GM12878 (cell line): ENCODE data around the gene NTN3. TPM values are rescaled to one million over a fixed set of nuclear protein-coding genes. Genes with fewer than 3 reads are reported as not detected.

Experiments
- ATAC-seq: fragments of 200-7000 bp; cut with Tn5 transposase; 3 replicates; pipeline ENCODE4 v1.9.1; 2020; ENCODE audit warnings: mild to moderate bottlenecking, moderate library complexity
- BruUV-seq: library from RNA; stranded (reverse); fragments of 400-500 nt; replicated peaks from 2 replicates; lab custom pipeline; 2021; lab: Mats Ljungman, UMichigan
- CTCF ChIA-PET: fragments of 300-600 bp; sonication (Branson Sonifier 250); formaldehyde crosslinking; extraction: SDS; loops from one replicate; lab custom pipeline; 2021; ENCODE audit warnings: inconsistent platforms; lab: Yijun Ruan, JAX
- POLR2A ChIA-PET: fragments of 350-600 bp; formaldehyde crosslinking; extraction: SDS; loops from one replicate; lab custom pipeline; 2021; ENCODE audit warnings: inconsistent platforms; lab: Charles Lee
- RAD21 ChIA-PET: fragments of 300-600 bp; sonication (Branson Sonifier 250); formaldehyde crosslinking; loops from one replicate; lab custom pipeline; 2023; ENCODE audit warnings: antibody characterized with exemption; ENCODE audit not compliant: unreplicated experiment; lab: Charles Lee
- SMC1A ChIA-PET: fragments of 300-600 bp; sonication (Branson Sonifier 250); formaldehyde crosslinking; loops from one replicate; lab custom pipeline; 2023; ENCODE audit not compliant: unreplicated experiment, uncharacterized antibody; lab: Charles Lee
- DNase-seq: peaks from one replicate; pipeline ENCODE4 v3.0.0-alpha.2; 2011; ENCODE audit warnings: low read depth, low spot score
- FAIRE-seq: peaks from 3 replicates; lab custom pipeline; 2011; peaks lifted over from hg19 to GRCh38; lab: Jason Lieb, UNC
- H2AFZ ChIP-seq: 2 replicates; pipeline ENCODE4 v1.6.0; 2011; ENCODE audit warnings: low read depth, low read length, control low read depth; ENCODE audit not compliant: control insufficient read depth
- H3K27ac ChIP-seq: 2 replicates; pipeline ENCODE4 v1.5.1; 2011; ENCODE audit warnings: control low read depth; ENCODE audit not compliant: control insufficient read depth, insufficient read depth
- H3K27me3 ChIP-seq, 2 experiments: replicated peaks in 1 of 2; 2 replicates each; pipeline versions ENCODE4 v1.6.0 to v1.6.1; 2011; ENCODE audit warnings: low read length in 1 of 2; ENCODE audit not compliant: control insufficient read depth in 2 of 2, insufficient read depth in 2 of 2
- H3K36me3 ChIP-seq, 2 experiments: 2 replicates each; pipeline ENCODE4 v1.5.1; 2011; ENCODE audit warnings: low read length in 1 of 2; ENCODE audit not compliant: control insufficient read depth in 2 of 2, insufficient read depth in 2 of 2
- H3K4me1 ChIP-seq: 2 replicates; pipeline ENCODE4 v1.6.1; 2011; ENCODE audit warnings: mild to moderate bottlenecking, low read length, moderate library complexity, mixed read lengths; ENCODE audit not compliant: control insufficient read depth, insufficient read depth
- H3K4me2 ChIP-seq: 2 replicates; pipeline ENCODE4 v1.6.0; 2011; ENCODE audit warnings: control low read depth; ENCODE audit not compliant: control insufficient read depth, insufficient read depth
- H3K4me3 ChIP-seq: fragments of 200-600 bp; sonication (generic); 2 replicates; pipeline ENCODE4 v1.5.1; 2016
- H3K79me2 ChIP-seq: 2 replicates; pipeline ENCODE4 v1.6.0; 2011; ENCODE audit warnings: low read length; ENCODE audit not compliant: control insufficient read depth, insufficient read depth
- H3K9ac ChIP-seq: 2 replicates; pipeline ENCODE4 v1.8.0; 2011; ENCODE audit warnings: low read length, control low read depth, mixed read lengths; ENCODE audit not compliant: control insufficient read depth, insufficient read depth
- H3K9me3 ChIP-seq: replicated peaks from 3 replicates; pipeline ENCODE4 v1.5.1; 2011; ENCODE audit warnings: mild to moderate bottlenecking, low read length; ENCODE audit not compliant: control insufficient read depth, insufficient read depth
- H4K20me1 ChIP-seq: 2 replicates; pipeline ENCODE4 v1.6.0; 2011; ENCODE audit not compliant: control insufficient read depth, insufficient read depth
- CHD2 ChIP-seq: IDR thresholded peaks from 2 replicates; pipeline ENCODE4 v1.6.1; 2011; ENCODE audit warnings: low read depth, low read length, improper control_type of control experiment, borderline replicate concordance
- CHD4 ChIP-seq: fragments of 200-600 bp; sonication (generic); IDR thresholded peaks from 2 replicates; pipeline ENCODE4 v1.6.1; 2016; ENCODE audit warnings: mild to moderate bottlenecking
- IRF4 ChIP-seq: IDR thresholded peaks from 2 replicates; pipeline ENCODE4 v1.6.1; 2011; ENCODE audit warnings: low read depth, low read length
- PAX8 ChIP-seq: fragments of 450-650 bp; IDR thresholded peaks from 2 replicates; pipeline ENCODE4 v1.6.1; 2017; ENCODE audit warnings: mild to moderate bottlenecking, moderate library complexity
- POLR2AphosphoS2 ChIP-seq: IDR thresholded peaks from 2 replicates; pipeline ENCODE4 v1.6.1; 2011; ENCODE audit warnings: low read depth, mild to moderate bottlenecking, low read length, improper control_type of control experiment, moderate library complexity
- RCOR1 ChIP-seq: conservative IDR thresholded peaks from 2 replicates; pipeline ENCODE4 v1.6.1; 2012; ENCODE audit warnings: low read depth, low read length, improper control_type of control experiment
- RELA ChIP-seq: fragments of 450-650 bp; IDR thresholded peaks from 2 replicates; pipeline ENCODE4 v1.8.0; 2014; ENCODE audit warnings: borderline replicate concordance; ENCODE audit not compliant: partially characterized antibody
- SIX5 ChIP-seq: IDR thresholded peaks from 2 replicates; pipeline ENCODE4 v1.6.1; 2011; ENCODE audit warnings: mild to moderate bottlenecking, low read depth, low read length, moderate library complexity; ENCODE audit not compliant: severe bottlenecking
- SRF ChIP-seq, 2 experiments: IDR thresholded peaks; 2 replicates each; pipeline ENCODE4 v1.6.1; 2011; ENCODE audit warnings: low read depth in 2 of 2, low read length in 2 of 2, mild to moderate bottlenecking in 1 of 2, moderate library complexity in 1 of 2
- ZSCAN29 ChIP-seq: fragments of 450-650 bp; IDR thresholded peaks from 2 replicates; pipeline ENCODE4 v1.6.1; 2017; ENCODE audit warnings: mild to moderate bottlenecking, moderate library complexity
- WGBS: methylation state at CpG from one replicate; pipeline ENCODE4 v1.1.6; 2016; ENCODE audit warnings: low lambda C conversion rate; ENCODE audit not compliant: insufficient replicate concordance, insufficient coverage; ENCODE audit errors: missing lambda C conversion rate; 5-methylcytosine and 5-hydroxymethylcytosine counted together
- in situ Hi-C: fragments of 300-500 bp; cut with MboI; formaldehyde crosslinking; loops from 9 replicates; pipeline ENCODE4 v1.14.3; 2018; ENCODE audit warnings: mixed read lengths
- intact Hi-C: fragments of 100-400 bp; cut with micrococcal nuclease; formaldehyde crosslinking; loops from one replicate; pipeline ENCODE4 v1.14.2; 2022; ENCODE audit not compliant: unreplicated experiment
- polyA plus RNA-seq, 11 experiments: library from polyadenylated mRNA; depleted of rRNA in 4 of 11; unstranded in 6 of 11; stranded (reverse) in 5 of 11; fragments of >200 nt; fragmentation: Nextera tagmentation in 4 of 11; fragmentation: Illumina TruSeq in 1 of 11; extraction: Ambion mirVana in 4 of 11; extraction: Trizol in 1 of 11; gene quantifications; 1 replicate in 1 of 11; 2 replicates in 10 of 11; pipeline versions ENCODE4 v1.2.1 to v1.2.3, GENCODE V29; 2011 to 2016; ENCODE audit warnings: inconsistent platforms in 2 of 11, missing spikeins in 2 of 11, low read depth in 1 of 11
- total RNA-seq, 4 experiments: library from RNA; depleted of rRNA in 3 of 4; stranded (reverse); fragments of >200 nt in 3 of 4; fragmentation: Illumina TruSeq in 1 of 4; extraction: Trizol in 1 of 4; gene quantifications; 2 replicates each; pipeline versions ENCODE4 v1.2.1 to v1.2.3, GENCODE V29; 2013 to 2021
- TF ChIP-seq, protein P1 (sequence below): fragments of 450-650 bp; IDR thresholded peaks from 2 replicates; pipeline ENCODE4 v1.6.1; 2017; ENCODE audit warnings: mild to moderate bottlenecking, moderate library complexity

Gene NTN3
- total and polyA plus RNA-seq, 10 of the 15 experiments (the other 5 are each of a cell fraction or from before 2014, with no cell fraction given): 0.04 TPM; not detected in 9

DNA sequence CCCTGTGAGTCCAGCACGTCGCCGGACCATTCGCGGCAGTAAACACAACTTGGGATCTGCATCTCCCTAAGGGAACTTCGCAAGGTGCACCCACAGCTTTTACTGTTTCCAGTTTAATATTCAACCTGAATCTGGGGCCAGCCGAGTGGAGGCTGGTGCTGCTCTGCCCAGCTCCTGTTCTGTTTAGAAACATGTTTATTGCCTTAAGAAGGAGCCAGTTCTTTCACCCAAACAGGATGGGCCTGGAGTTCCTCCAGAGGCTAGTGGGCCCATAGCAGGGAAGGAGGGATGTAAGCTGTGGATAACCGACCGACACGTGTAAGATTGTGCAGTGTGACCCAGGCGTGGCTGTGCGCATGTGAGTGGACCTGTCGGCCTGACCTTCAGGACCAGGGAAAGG lies 21.2 kb downstream of the NTN3 start:
- H3K27ac ChIP-seq: no peak overlapping the region
- no peaks in the 10 kb centered on the region for H3K79me2 ChIP-seq
- TF ChIP-seq PAX8 (no peak), SRF (IDR thresholded peaks at IDR 0.05; ENCODE audit: low read depth in 2 of 2, low read length in 2 of 2) (no peak)
- H3K4me3 ChIP-seq: no peak overlapping the region
- peaks cover 7% of the 10 kb centered on the region for H3K4me1 ChIP-seq
- no peaks in the 10 kb centered on the region for H3K27me3 ChIP-seq
- ChIA-PET RAD21 (no interaction called here), CTCF (no interaction called here), SMC1A (no interaction called here), POLR2A (no interaction called here)
- 92% methylated on average over 13 of the region's 13 CpGs for WGBS
- no peak overlapping the region for H3K9ac ChIP-seq
- H2AFZ ChIP-seq: no peak overlapping the region
- intact Hi-C loops (no loop called here), in situ Hi-C loops (loop anchor here (10.0 kb wide), 1 partner anchor 477 kb away; the partner anchor contains the start of gene NPW)
- no peaks in the 10 kb centered on the region for H4K20me1 ChIP-seq
- no peaks in the 10 kb centered on the region for H3K9me3 ChIP-seq
- H3K4me2 ChIP-seq: no peak overlapping the region
- peaks cover 0 to 9% of the 10 kb centered on the region in 2 experiments; a peak in 2 of 4 replicates for H3K36me3 ChIP-seq
- BruUV-seq: no TSS peak
- FAIRE-seq (no peak), ATAC-seq (no peak), DNase-seq (no peak)

DNA sequence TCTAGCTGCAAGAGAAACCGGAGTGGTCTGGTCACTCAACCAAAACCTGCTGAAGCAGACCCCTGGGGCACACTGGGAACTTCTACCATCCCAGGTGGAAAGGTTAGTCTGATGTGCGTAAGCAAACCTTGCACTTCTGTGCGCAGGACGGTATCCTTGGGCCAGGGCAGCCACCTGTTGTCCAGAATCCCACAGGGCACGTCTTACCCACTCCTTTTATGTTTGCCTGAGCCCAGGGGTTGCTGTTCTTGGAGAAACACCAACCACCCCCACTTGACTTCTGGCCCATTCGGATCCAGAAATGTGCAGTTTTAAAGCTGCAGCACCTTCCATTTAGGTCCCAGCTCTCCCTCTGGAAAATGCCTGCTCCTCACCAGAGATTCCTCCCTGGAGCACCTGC lies 22.5 kb downstream of the NTN3 start:
- Histone ChIP-seq H3K9ac (no peak overlapping the region), H4K20me1 (no peaks in the 10 kb centered on the region), H3K9me3 (no peaks in the 10 kb centered on the region), H3K4me1 (no peaks in the 10 kb centered on the region), H3K4me3 (no peak overlapping the region), H3K4me2 (no peak overlapping the region), H3K36me3 (peaks cover 0 to 11% of the 10 kb centered on the region in 2 experiments; a peak in 2 of 4 replicates), H3K27ac (no peak overlapping the region), H3K27me3 (no peaks in the 10 kb centered on the region), H3K79me2 (no peaks in the 10 kb centered on the region), H2AFZ (no peak overlapping the region)
- in situ Hi-C loops (loop anchor here (10.0 kb wide), 1 partner anchor 479 kb away; the partner anchor contains the start of gene NPW), intact Hi-C loops (no loop called here)
- 86% methylated on average over 6 of the region's 6 CpGs for WGBS
- CTCF ChIA-PET: no interaction called here
- SMC1A ChIA-PET: no interaction called here
- BruUV-seq: no TSS peak
- RAD21 ChIA-PET: no interaction called here
- DNase-seq (no peak), FAIRE-seq (no peak), ATAC-seq (no peak)
- POLR2A ChIA-PET: no interaction called here
- TF ChIP-seq CHD2 (no peak), SIX5 (no peak), POLR2AphosphoS2 (no peak), RCOR1 (no peak), CHD4 (no peak), RELA (no peak), ZSCAN29 (no peak), IRF4 (no peak)
- TF ChIP-seq, protein P1, sequence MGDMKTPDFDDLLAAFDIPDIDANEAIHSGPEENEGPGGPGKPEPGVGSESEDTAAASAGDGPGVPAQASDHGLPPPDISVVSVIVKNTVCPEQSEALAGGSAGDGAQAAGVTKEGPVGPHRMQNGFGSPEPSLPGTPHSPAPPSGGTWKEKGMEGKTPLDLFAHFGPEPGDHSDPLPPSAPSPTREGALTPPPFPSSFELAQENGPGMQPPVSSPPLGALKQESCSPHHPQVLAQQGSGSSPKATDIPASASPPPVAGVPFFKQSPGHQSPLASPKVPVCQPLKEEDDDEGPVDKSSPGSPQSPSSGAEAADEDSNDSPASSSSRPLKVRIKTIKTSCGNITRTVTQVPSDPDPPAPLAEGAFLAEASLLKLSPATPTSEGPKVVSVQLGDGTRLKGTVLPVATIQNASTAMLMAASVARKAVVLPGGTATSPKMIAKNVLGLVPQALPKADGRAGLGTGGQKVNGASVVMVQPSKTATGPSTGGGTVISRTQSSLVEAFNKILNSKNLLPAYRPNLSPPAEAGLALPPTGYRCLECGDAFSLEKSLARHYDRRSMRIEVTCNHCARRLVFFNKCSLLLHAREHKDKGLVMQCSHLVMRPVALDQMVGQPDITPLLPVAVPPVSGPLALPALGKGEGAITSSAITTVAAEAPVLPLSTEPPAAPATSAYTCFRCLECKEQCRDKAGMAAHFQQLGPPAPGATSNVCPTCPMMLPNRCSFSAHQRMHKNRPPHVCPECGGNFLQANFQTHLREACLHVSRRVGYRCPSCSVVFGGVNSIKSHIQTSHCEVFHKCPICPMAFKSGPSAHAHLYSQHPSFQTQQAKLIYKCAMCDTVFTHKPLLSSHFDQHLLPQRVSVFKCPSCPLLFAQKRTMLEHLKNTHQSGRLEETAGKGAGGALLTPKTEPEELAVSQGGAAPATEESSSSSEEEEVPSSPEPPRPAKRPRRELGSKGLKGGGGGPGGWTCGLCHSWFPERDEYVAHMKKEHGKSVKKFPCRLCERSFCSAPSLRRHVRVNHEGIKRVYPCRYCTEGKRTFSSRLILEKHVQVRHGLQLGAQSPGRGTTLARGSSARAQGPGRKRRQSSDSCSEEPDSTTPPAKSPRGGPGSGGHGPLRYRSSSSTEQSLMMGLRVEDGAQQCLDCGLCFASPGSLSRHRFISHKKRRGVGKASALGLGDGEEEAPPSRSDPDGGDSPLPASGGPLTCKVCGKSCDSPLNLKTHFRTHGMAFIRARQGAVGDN: no peak
